ENCODE results near the gene RGN.

GRCh38 chrX:47129157-47129898 is 51.1 kb downstream of the RGN start:
- TF ChIP-seq CTCF (IDR thresholded peaks at IDR 0.05), result no peak
- TF ChIP-seq POLR2A (IDR thresholded peaks at IDR 0.05), result no peak

Data from heart left ventricle (tissue), 13 donors.